ENCODE results near the gene MACROD2. TPM values are rescaled to one million over a fixed set of nuclear protein-coding genes. Genes with fewer than 3 reads are reported as not detected.

MACROD2 gene
- total and polyA plus RNA-seq, 8 donors = 0.78 to 31.3 (median 10.9) TPM; not detected in 1

DNA sequence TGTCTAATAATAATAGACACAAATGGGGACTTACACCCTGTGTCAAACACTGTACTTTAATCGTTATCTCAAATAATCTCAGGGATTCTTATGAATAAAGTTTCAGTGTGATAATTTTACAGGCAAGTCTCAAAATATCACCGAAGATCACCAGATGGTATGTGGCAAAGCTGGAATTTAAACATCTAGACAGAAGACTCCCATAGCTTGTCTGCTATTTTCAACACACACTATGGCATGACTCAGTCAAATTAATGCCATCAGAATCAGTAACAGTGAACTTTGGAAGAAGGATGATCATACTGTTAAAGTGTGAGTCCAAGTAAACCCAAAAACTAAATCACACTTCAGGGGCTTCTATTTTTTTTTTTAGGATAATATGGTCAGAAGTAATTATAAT is 1209.7 kb downstream of the MACROD2 start:
- no peak for DNase-seq
- intact Hi-C loops (cut with DNase I; ENCODE audit: low total_unique reads) = no loop called here
- no peaks in the 10 kb centered on the region for H3K4me1 ChIP-seq
- no peak overlapping the region for H3K27ac ChIP-seq
- no peak overlapping the region for H3K4me3 ChIP-seq
- WGBS, 5 donors = 74 to 87% (median 81%) methylated on average over 2 of the region's 2 CpGs
- TF ChIP-seq CTCF (IDR thresholded peaks at IDR 0.05) (no peak), POLR2AphosphoS5 (IDR thresholded peaks at IDR 0.05) (no peak), POLR2A (IDR thresholded peaks at IDR 0.05) (no peak), EP300 (IDR thresholded peaks at IDR 0.05) (no peak)
- no peaks in the 10 kb centered on the region for H3K9me3 ChIP-seq
- H3K27me3 ChIP-seq = no peaks in the 10 kb centered on the region
- H3K36me3 ChIP-seq = no peaks in the 10 kb centered on the region

DNA sequence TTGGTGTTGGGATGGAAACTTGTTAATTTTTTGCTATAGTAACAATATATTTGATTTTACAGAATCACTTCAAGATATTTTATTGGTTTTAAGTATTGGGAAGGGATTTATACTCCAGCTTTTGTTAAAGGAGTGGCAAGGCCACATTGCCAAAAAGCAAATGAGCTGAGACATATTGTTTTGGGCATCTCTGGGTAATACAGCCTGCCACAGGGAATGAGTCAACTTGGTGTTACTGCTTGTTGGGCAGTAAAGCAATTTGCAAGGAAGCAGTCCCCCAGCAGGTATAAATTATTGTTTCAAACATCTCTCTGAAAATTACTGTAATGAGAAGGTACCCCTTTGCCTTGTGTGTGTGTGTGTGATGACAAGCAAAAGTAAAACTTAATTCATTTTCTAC is 1210.4 kb downstream of the MACROD2 start:
- TF ChIP-seq EP300 (IDR thresholded peaks at IDR 0.05) (no peak), CTCF (IDR thresholded peaks at IDR 0.05) (no peak), POLR2A (IDR thresholded peaks at IDR 0.05) (no peak), POLR2AphosphoS5 (IDR thresholded peaks at IDR 0.05) (no peak)
- intact Hi-C loops (cut with DNase I; ENCODE audit: low total_unique reads) = no loop called here
- H3K36me3 ChIP-seq = no peaks in the 10 kb centered on the region
- H3K27me3 ChIP-seq = no peaks in the 10 kb centered on the region
- no peak overlapping the region for H3K4me3 ChIP-seq
- no peak for DNase-seq
- H3K9me3 ChIP-seq = no peaks in the 10 kb centered on the region
- H3K27ac ChIP-seq = no peak overlapping the region
- H3K4me1 ChIP-seq = no peaks in the 10 kb centered on the region

GRCh38 chr20:15209537-15209936 is 1214.2 kb downstream of the MACROD2 start:
- Histone ChIP-seq H3K9me3 (no peaks in the 10 kb centered on the region), H3K4me1 (no peaks in the 10 kb centered on the region), H3K4me3 (no peak overlapping the region), H3K27me3 (no peaks in the 10 kb centered on the region), H3K27ac (no peak overlapping the region), H3K36me3 (no peaks in the 10 kb centered on the region)
- TF ChIP-seq POLR2A (IDR thresholded peaks at IDR 0.05) (no peak), CTCF (IDR thresholded peaks at IDR 0.05) (no peak), POLR2AphosphoS5 (IDR thresholded peaks at IDR 0.05) (no peak), EP300 (IDR thresholded peaks at IDR 0.05) (no peak)
- intact Hi-C loops (cut with DNase I; ENCODE audit: low total_unique reads) = no loop called here
- no peak for DNase-seq
- WGBS, 5 donors = 94 to 100% (median 97%) methylated on average over 1 of the region's 1 CpG

GRCh38 chr20:15214051-15214450 is 1218.7 kb downstream of the MACROD2 start:
- TF ChIP-seq POLR2AphosphoS5 (IDR thresholded peaks at IDR 0.05) = no peak
- Histone ChIP-seq H3K9me3 (no peaks in the 10 kb centered on the region), H3K4me1 (no peaks in the 10 kb centered on the region), H3K27ac (no peak overlapping the region), H3K27me3 (no peaks in the 10 kb centered on the region), H3K36me3 (no peaks in the 10 kb centered on the region), H3K4me3 (no peak overlapping the region)
- intact Hi-C loops (cut with DNase I; ENCODE audit: low total_unique reads) = no loop called here
- no peak for DNase-seq
- WGBS, 5 donors = 65 to 81% (median 70%) methylated on average over 1 of the region's 1 CpG

DNA sequence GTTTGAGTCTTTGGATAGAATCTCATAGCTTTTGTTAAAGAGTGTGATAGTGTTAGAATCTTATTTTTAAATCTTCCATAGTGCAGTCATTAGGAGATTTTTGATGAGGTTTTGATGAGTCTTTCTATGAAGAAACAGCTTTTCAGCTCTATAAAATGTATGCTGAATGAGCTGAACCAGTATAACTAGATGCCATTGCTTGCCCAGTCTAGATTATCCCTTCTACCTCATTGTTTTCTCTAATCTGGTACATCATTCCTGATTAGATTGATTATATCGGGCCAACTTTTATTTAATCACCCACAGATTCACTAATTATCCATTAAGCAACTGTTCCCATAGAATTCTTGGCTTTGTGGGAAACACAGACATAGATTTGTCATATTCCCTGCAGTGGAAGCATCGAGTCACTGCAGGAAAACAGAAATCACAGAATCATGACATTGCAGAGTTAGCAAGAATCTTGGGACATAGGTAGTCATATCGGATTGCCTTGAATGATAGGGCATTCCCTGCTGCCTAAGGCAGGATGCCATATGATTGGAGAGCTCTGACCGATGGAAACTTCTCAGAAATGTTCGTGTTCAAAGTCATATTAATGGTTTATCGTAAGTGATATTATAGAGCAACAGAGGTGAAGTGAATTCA is 1224.8 kb downstream of the MACROD2 start:
- Histone ChIP-seq H3K27ac (no peak overlapping the region), H3K27me3 (no peaks in the 10 kb centered on the region), H3K36me3 (no peaks in the 10 kb centered on the region), H3K9me3 (no peaks in the 10 kb centered on the region), H3K4me1 (no peaks in the 10 kb centered on the region), H3K4me3 (no peak overlapping the region)
- intact Hi-C loops (cut with DNase I; ENCODE audit: low total_unique reads) = no loop called here
- TF ChIP-seq POLR2AphosphoS5 (IDR thresholded peaks at IDR 0.05) = no peak
- no peak for TF ChIP-seq EP300 (IDR thresholded peaks at IDR 0.05)
- TF ChIP-seq POLR2A (IDR thresholded peaks at IDR 0.05) = no peak
- no peak for TF ChIP-seq CTCF (IDR thresholded peaks at IDR 0.05)
- no peak for DNase-seq
- 64 to 78% (median 65%) methylated on average over 6 of the region's 6 CpGs for WGBS, 5 donors
